ENCODE results near the gene TWNK.

DNA sequence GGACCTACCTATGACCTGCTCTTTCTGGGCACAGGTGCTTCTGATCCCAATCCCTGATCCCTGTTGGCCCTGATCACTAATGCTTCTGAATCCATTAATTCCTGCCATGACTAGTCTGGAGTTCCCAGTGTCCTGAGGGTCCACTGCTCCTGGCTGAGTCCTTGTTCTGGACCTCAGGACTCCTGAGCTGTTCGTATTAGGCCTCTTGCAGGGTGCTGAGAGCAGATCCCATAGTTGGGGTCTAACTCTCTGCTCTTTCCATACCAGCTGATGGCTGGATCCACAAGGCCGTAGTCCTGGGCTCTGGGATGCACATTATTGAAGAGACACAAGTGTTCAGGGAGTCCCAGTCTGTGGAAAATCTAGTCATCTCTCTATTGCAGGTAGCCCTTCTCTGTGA, 7.0 kb upstream of the TWNK start:
- TF ChIP-seq, protein P1, sequence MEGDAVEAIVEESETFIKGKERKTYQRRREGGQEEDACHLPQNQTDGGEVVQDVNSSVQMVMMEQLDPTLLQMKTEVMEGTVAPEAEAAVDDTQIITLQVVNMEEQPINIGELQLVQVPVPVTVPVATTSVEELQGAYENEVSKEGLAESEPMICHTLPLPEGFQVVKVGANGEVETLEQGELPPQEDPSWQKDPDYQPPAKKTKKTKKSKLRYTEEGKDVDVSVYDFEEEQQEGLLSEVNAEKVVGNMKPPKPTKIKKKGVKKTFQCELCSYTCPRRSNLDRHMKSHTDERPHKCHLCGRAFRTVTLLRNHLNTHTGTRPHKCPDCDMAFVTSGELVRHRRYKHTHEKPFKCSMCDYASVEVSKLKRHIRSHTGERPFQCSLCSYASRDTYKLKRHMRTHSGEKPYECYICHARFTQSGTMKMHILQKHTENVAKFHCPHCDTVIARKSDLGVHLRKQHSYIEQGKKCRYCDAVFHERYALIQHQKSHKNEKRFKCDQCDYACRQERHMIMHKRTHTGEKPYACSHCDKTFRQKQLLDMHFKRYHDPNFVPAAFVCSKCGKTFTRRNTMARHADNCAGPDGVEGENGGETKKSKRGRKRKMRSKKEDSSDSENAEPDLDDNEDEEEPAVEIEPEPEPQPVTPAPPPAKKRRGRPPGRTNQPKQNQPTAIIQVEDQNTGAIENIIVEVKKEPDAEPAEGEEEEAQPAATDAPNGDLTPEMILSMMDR (IDR thresholded peaks at IDR 0.05; ENCODE audit: extremely low read depth in 1 of 2, insufficient read depth in 1 of 2, low read depth in 1 of 2, low read length in 2 of 2) = no peak
- TF ChIP-seq MYC (IDR thresholded peaks at IDR 0.05; ENCODE audit: low read depth, low read length) = no peak
- TF ChIP-seq EZH2 (IDR thresholded peaks at IDR 0.05; ENCODE audit: borderline replicate concordance, low read depth, low read length, severe bottlenecking) = no peak
- no peak for TF ChIP-seq POLR2A (IDR thresholded peaks at IDR 0.05; ENCODE audit: low read depth, low read length)
- no peak for TF ChIP-seq FOS (IDR thresholded peaks at IDR 0.05; ENCODE audit: borderline replicate concordance, insufficient read depth, low read length)
- TF ChIP-seq GATA2 (IDR thresholded peaks at IDR 0.05; ENCODE audit: insufficient read depth, insufficient read length, low read depth, low read length) = no peak
